Adrenal gland (tissue), 12 donors: Measurements from ENCODE around the gene ADIPOQ. TPM values are rescaled to one million over a fixed set of nuclear protein-coding genes. Genes with fewer than 3 reads are reported as not detected.
A peak's percentile ranks its signal among the peaks of the same experiment; 100 is the strongest.

Source experiments
- DNase-seq, 7 donors: peaks; one replicate each; pipeline ENCODE4 v3.0.0-alpha.2; 2019 to 2020
- H3K27ac ChIP-seq, 5 donors: fragments of 200-600 bp; sonication (generic) in 4 of 5; 1 replicate in 3 of 5; 2 replicates in 2 of 5; pipeline versions ENCODE4 v1.5.1 to v1.8.0; 2016 to 2020; ENCODE audit warnings: mild to moderate bottlenecking in 1 of 5
- H3K27me3 ChIP-seq: fragments of 200-600 bp; 2 replicates; pipeline ENCODE4 v1.8.0; 2021
- H3K36me3 ChIP-seq, 2 donors: fragments of 200-600 bp; replicated peaks in 1 of 2; 1 replicate in 1 of 2; 2 replicates in 1 of 2; pipeline versions ENCODE4 v1.5.1 to v1.8.0; 2018 to 2022
- H3K4me1 ChIP-seq, 2 donors: fragments of 200-600 bp; replicated peaks in 1 of 2; 1 replicate in 1 of 2; 2 replicates in 1 of 2; pipeline versions ENCODE4 v1.5.1 to v1.8.0; 2018 to 2021
- H3K4me3 ChIP-seq, 4 donors: fragments of 200-600 bp; sonication (generic) in 3 of 4; one replicate each; pipeline ENCODE4 v1.5.1; 2016 to 2018
- H3K9me3 ChIP-seq, 3 donors: fragments of 200-600 bp; sonication (generic) in 1 of 3; replicated peaks in 1 of 3; 1 replicate in 2 of 3; 2 replicates in 1 of 3; pipeline versions ENCODE4 v1.5.1 to v1.8.0; 2016 to 2021
- CTCF ChIP-seq, 6 experiments: fragments of 450-650 bp in 4 of 6; fragments of 200-600 bp in 2 of 6; sonication (generic) in 1 of 6; IDR thresholded peaks; 1 replicate in 5 of 6; 2 replicates in 1 of 6; pipeline versions ENCODE4 v1.5.1 to v1.8.0; 2016 to 2021; ENCODE audit warnings: antibody characterized with exemption in 6 of 6, mild to moderate bottlenecking in 2 of 6, moderate library complexity in 1 of 6
- POLR2A ChIP-seq, 2 donors: fragments of 450-650 bp; IDR thresholded peaks; one replicate each; pipeline ENCODE4 v1.6.1; 2017; ENCODE audit warnings: antibody characterized with exemption in 2 of 2, mild to moderate bottlenecking in 2 of 2, moderate library complexity in 1 of 2
- WGBS, 4 donors: extraction: QIAGEN DNeasy Blood & Tissue Kit in 2 of 4; methylation state at CpG; one replicate each; pipeline versions ENCODE4 v1.1.5 to v1.1.7; 2013 to 2017; 5-methylcytosine and 5-hydroxymethylcytosine counted together
- intact Hi-C, 2 donors: fragments of 100-400 bp; cut with DNase I; formaldehyde crosslinking; loops; one replicate each; pipeline versions ENCODE4 v1.14.1 to v1.15.0; 2022 to 2023
- polyA plus RNA-seq, 3 donors: library from polyadenylated mRNA; stranded (reverse); fragments of 200-250 nt in 2 of 3; fragments of 350-450 nt in 1 of 3; fragmentation: Illumina TruSeq in 1 of 3; extraction: RNeasy Lipid Tissue Mini Kit (QIAGEN cat#74804) in 1 of 3; gene quantifications; one replicate each; pipeline ENCODE4 v1.2.3, GENCODE V29; 2013 to 2014
- total RNA-seq, 9 donors: library from RNA; depleted of rRNA in 4 of 9; stranded (reverse); fragments of >200 nt in 4 of 9; fragments of 120-200 nt in 1 of 9; fragmentation: NEBNext Ultra II Directional in 1 of 9; extraction: Animal tissue kit (Norgen Biotek cat#: 25700) in 1 of 9; gene quantifications; one replicate each; pipeline versions ENCODE4 v1.1.0 to v1.2.4, GENCODE V29; 2013 to 2023
- donor health status: healthy with polysubstance abuse.
- donor health status: Bipolar disorder and iron deficiency.
- donor health status: DM: yes; HTN: yes; CAD: no.
- donor health status: DM: no; HTN: no; CAD: no.
- donor health status: DM: no; HTN: no; CAD: no.
- donor health status: DM: yes; HTN: yes; CAD: no.

ADIPOQ gene
- total and polyA plus RNA-seq, 12 donors, result 0.18 to 18.0 (median 1.3) TPM; not detected in 1

GRCh38 chr3:186839874-186840641 lies 2.5 kb upstream of the ADIPOQ start:
- no peak overlapping the region for H3K4me3 ChIP-seq
- no peaks in the 10 kb centered on the region for H3K27me3 ChIP-seq
- peak in 1 of 7 donors; percentile 17 for DNase-seq
- no peaks in the 10 kb centered on the region for H3K4me1 ChIP-seq
- no peaks in the 10 kb centered on the region for H3K9me3 ChIP-seq
- H3K27ac ChIP-seq, result no peak overlapping the region
- TF ChIP-seq POLR2A (IDR thresholded peaks at IDR 0.05) (no peak), CTCF (IDR thresholded peaks at IDR 0.05) (no peak)
- intact Hi-C loops, result loop anchor here (5.0 to 10.0 kb wide), 2 partner anchors 182 to 325 kb away; no protein-coding TSS in a partner anchor
- no peaks in the 10 kb centered on the region for H3K36me3 ChIP-seq
- 82 to 87% (median 85%) methylated on average over 17 of the region's 17 CpGs for WGBS, 4 donors

- 76 to 89% (median 83%) methylated on average over 3 to 4 of the region's 4 CpGs for WGBS, 4 donors
- DNase-seq, result no peak
- Histone ChIP-seq H3K27me3 (peaks cover 6% of the 10 kb centered on the region), H3K36me3 (no peaks in the 10 kb centered on the region), H3K4me1 (no peaks in the 10 kb centered on the region), H3K9me3 (no peaks in the 10 kb centered on the region), H3K27ac (no peak overlapping the region), H3K4me3 (no peak overlapping the region)
- TF ChIP-seq CTCF (IDR thresholded peaks at IDR 0.05) (no peak), POLR2A (IDR thresholded peaks at IDR 0.05) (no peak)
- intact Hi-C loops, result loop anchor here (5.0 to 10.0 kb wide), 2 partner anchors 181 to 323 kb away; no protein-coding TSS in a partner anchor
These were observed 890 bp upstream of the ADIPOQ start for GRCh38 chr3:186841620-186842019.

- 73 to 86% (median 80%) methylated on average over 3 of the region's 3 CpGs for WGBS, 4 donors
- H3K27me3 ChIP-seq, result peaks cover 6% of the 10 kb centered on the region
- no peak for TF ChIP-seq POLR2A (IDR thresholded peaks at IDR 0.05)
- TF ChIP-seq CTCF (IDR thresholded peaks at IDR 0.05), result no peak
- H3K36me3 ChIP-seq, result no peaks in the 10 kb centered on the region
- no peak overlapping the region for H3K4me3 ChIP-seq
- H3K4me1 ChIP-seq, result no peaks in the 10 kb centered on the region
- intact Hi-C loops, result loop anchor here (5.0 to 10.0 kb wide), 2 partner anchors 179 to 322 kb away; no protein-coding TSS in a partner anchor
- no peak for DNase-seq
- H3K9me3 ChIP-seq, result no peaks in the 10 kb centered on the region
- H3K27ac ChIP-seq, result no peak overlapping the region
These were observed 526 bp downstream of the ADIPOQ start for GRCh38 chr3:186843039-186843432.

GRCh38 chr3:186844908-186845307 lies 2.4 kb downstream of the ADIPOQ start:
- 82 to 90% (median 83%) methylated on average over 11 of the region's 11 CpGs for WGBS, 4 donors
- no peak overlapping the region for H3K27ac ChIP-seq
- no peak for DNase-seq
- no peaks in the 10 kb centered on the region for H3K4me1 ChIP-seq
- H3K9me3 ChIP-seq, result no peaks in the 10 kb centered on the region
- no peaks in the 10 kb centered on the region for H3K36me3 ChIP-seq
- H3K27me3 ChIP-seq, result peaks cover 12% of the 10 kb centered on the region
- H3K4me3 ChIP-seq, result no peak overlapping the region
- no peak for TF ChIP-seq CTCF (IDR thresholded peaks at IDR 0.05)
- no peak for TF ChIP-seq POLR2A (IDR thresholded peaks at IDR 0.05)
- intact Hi-C loops, result loop anchor here (5.0 to 10.0 kb wide), 2 partner anchors 177 to 320 kb away; no protein-coding TSS in a partner anchor
